GM12878 (cell line): Measurements from ENCODE around the gene TPGS2. TPM values are rescaled to one million over a fixed set of nuclear protein-coding genes. Genes with fewer than 3 reads are reported as not detected.

Experiments used
- ATAC-seq: fragments of 200-7000 bp; cut with Tn5 transposase; 3 replicates; pipeline ENCODE4 v1.9.1; 2020; ENCODE audit warnings: mild to moderate bottlenecking, moderate library complexity
- BruUV-seq: library from RNA; stranded (reverse); fragments of 400-500 nt; replicated peaks from 2 replicates; lab custom pipeline; 2021; lab: Mats Ljungman, UMichigan
- CTCF ChIA-PET: fragments of 300-600 bp; sonication (Branson Sonifier 250); formaldehyde crosslinking; extraction: SDS; loops from one replicate; lab custom pipeline; 2021; ENCODE audit warnings: inconsistent platforms; lab: Yijun Ruan, JAX
- POLR2A ChIA-PET: fragments of 350-600 bp; formaldehyde crosslinking; extraction: SDS; loops from one replicate; lab custom pipeline; 2021; ENCODE audit warnings: inconsistent platforms; lab: Charles Lee
- RAD21 ChIA-PET: fragments of 300-600 bp; sonication (Branson Sonifier 250); formaldehyde crosslinking; loops from one replicate; lab custom pipeline; 2023; ENCODE audit warnings: antibody characterized with exemption; ENCODE audit not compliant: unreplicated experiment; lab: Charles Lee
- SMC1A ChIA-PET: fragments of 300-600 bp; sonication (Branson Sonifier 250); formaldehyde crosslinking; loops from one replicate; lab custom pipeline; 2023; ENCODE audit not compliant: unreplicated experiment, uncharacterized antibody; lab: Charles Lee
- DNase-seq: peaks from one replicate; pipeline ENCODE4 v3.0.0-alpha.2; 2011; ENCODE audit warnings: low read depth, low spot score
- FAIRE-seq: peaks from 3 replicates; lab custom pipeline; 2011; peaks lifted over from hg19 to GRCh38; lab: Jason Lieb, UNC
- H2AFZ ChIP-seq: 2 replicates; pipeline ENCODE4 v1.6.0; 2011; ENCODE audit warnings: low read depth, low read length, control low read depth; ENCODE audit not compliant: control insufficient read depth
- H3K27ac ChIP-seq: 2 replicates; pipeline ENCODE4 v1.5.1; 2011; ENCODE audit warnings: control low read depth; ENCODE audit not compliant: control insufficient read depth, insufficient read depth
- H3K27me3 ChIP-seq, 2 experiments: replicated peaks in 1 of 2; 2 replicates each; pipeline versions ENCODE4 v1.6.0 to v1.6.1; 2011; ENCODE audit warnings: low read length in 1 of 2; ENCODE audit not compliant: control insufficient read depth in 2 of 2, insufficient read depth in 2 of 2
- H3K36me3 ChIP-seq, 2 experiments: 2 replicates each; pipeline ENCODE4 v1.5.1; 2011; ENCODE audit warnings: low read length in 1 of 2; ENCODE audit not compliant: control insufficient read depth in 2 of 2, insufficient read depth in 2 of 2
- H3K4me1 ChIP-seq: 2 replicates; pipeline ENCODE4 v1.6.1; 2011; ENCODE audit warnings: mild to moderate bottlenecking, low read length, moderate library complexity, mixed read lengths; ENCODE audit not compliant: control insufficient read depth, insufficient read depth
- H3K4me2 ChIP-seq: 2 replicates; pipeline ENCODE4 v1.6.0; 2011; ENCODE audit warnings: control low read depth; ENCODE audit not compliant: control insufficient read depth, insufficient read depth
- H3K4me3 ChIP-seq: fragments of 200-600 bp; sonication (generic); 2 replicates; pipeline ENCODE4 v1.5.1; 2016
- H3K79me2 ChIP-seq: 2 replicates; pipeline ENCODE4 v1.6.0; 2011; ENCODE audit warnings: low read length; ENCODE audit not compliant: control insufficient read depth, insufficient read depth
- H3K9ac ChIP-seq: 2 replicates; pipeline ENCODE4 v1.8.0; 2011; ENCODE audit warnings: low read length, control low read depth, mixed read lengths; ENCODE audit not compliant: control insufficient read depth, insufficient read depth
- H3K9me3 ChIP-seq: replicated peaks from 3 replicates; pipeline ENCODE4 v1.5.1; 2011; ENCODE audit warnings: mild to moderate bottlenecking, low read length; ENCODE audit not compliant: control insufficient read depth, insufficient read depth
- H4K20me1 ChIP-seq: 2 replicates; pipeline ENCODE4 v1.6.0; 2011; ENCODE audit not compliant: control insufficient read depth, insufficient read depth
- CTCF ChIP-seq, 3 experiments: IDR thresholded peaks in 2 of 3; conservative IDR thresholded peaks in 1 of 3; 2 replicates each; pipeline ENCODE4 v1.5.1; 2011; ENCODE audit warnings: low read depth in 3 of 3, low read length in 3 of 3, mild to moderate bottlenecking in 3 of 3, control low read depth in 2 of 3, moderate library complexity in 2 of 3, inconsistent platforms in 1 of 3, mixed read lengths in 1 of 3; ENCODE audit not compliant: control insufficient read depth in 2 of 3, insufficient read depth in 1 of 3; ENCODE audit errors: extremely low read depth in 1 of 3
- ETV6 ChIP-seq, 2 experiments: fragments of 450-650 bp in 1 of 2; IDR thresholded peaks in 1 of 2; conservative IDR thresholded peaks in 1 of 2; 2 replicates each; pipeline ENCODE4 v1.6.1; 2014; ENCODE audit warnings: antibody characterized with exemption in 1 of 2, borderline replicate concordance in 1 of 2, low read depth in 1 of 2, mild to moderate bottlenecking in 1 of 2, moderate library complexity in 1 of 2
- MXI1 ChIP-seq: fragments of 150-350 bp; IDR thresholded peaks from 2 replicates; pipeline ENCODE4 v1.6.1; 2011; ENCODE audit warnings: low read depth, mild to moderate bottlenecking, inconsistent platforms, low read length, improper control_type of control experiment
- RAD21 ChIP-seq: IDR thresholded peaks from 2 replicates; pipeline ENCODE4 v1.6.1; 2011; ENCODE audit warnings: mild to moderate bottlenecking, low read depth, low read length, moderate library complexity; ENCODE audit not compliant: insufficient read depth
- SMC3 ChIP-seq: IDR thresholded peaks from 2 replicates; pipeline ENCODE4 v1.6.1; 2011; ENCODE audit warnings: low read length, improper control_type of control experiment, borderline replicate concordance
- WGBS: methylation state at CpG from one replicate; pipeline ENCODE4 v1.1.6; 2016; ENCODE audit warnings: low lambda C conversion rate; ENCODE audit not compliant: insufficient replicate concordance, insufficient coverage; ENCODE audit errors: missing lambda C conversion rate; 5-methylcytosine and 5-hydroxymethylcytosine counted together
- in situ Hi-C: fragments of 300-500 bp; cut with MboI; formaldehyde crosslinking; loops from 9 replicates; pipeline ENCODE4 v1.14.3; 2018; ENCODE audit warnings: mixed read lengths
- intact Hi-C: fragments of 100-400 bp; cut with micrococcal nuclease; formaldehyde crosslinking; loops from one replicate; pipeline ENCODE4 v1.14.2; 2022; ENCODE audit not compliant: unreplicated experiment
- polyA plus RNA-seq, 11 experiments: library from polyadenylated mRNA; depleted of rRNA in 4 of 11; unstranded in 6 of 11; stranded (reverse) in 5 of 11; fragments of >200 nt; fragmentation: Nextera tagmentation in 4 of 11; fragmentation: Illumina TruSeq in 1 of 11; extraction: Ambion mirVana in 4 of 11; extraction: Trizol in 1 of 11; gene quantifications; 1 replicate in 1 of 11; 2 replicates in 10 of 11; pipeline versions ENCODE4 v1.2.1 to v1.2.3, GENCODE V29; 2011 to 2016; ENCODE audit warnings: inconsistent platforms in 2 of 11, missing spikeins in 2 of 11, low read depth in 1 of 11
- total RNA-seq, 4 experiments: library from RNA; depleted of rRNA in 3 of 4; stranded (reverse); fragments of >200 nt in 3 of 4; fragmentation: Illumina TruSeq in 1 of 4; extraction: Trizol in 1 of 4; gene quantifications; 2 replicates each; pipeline versions ENCODE4 v1.2.1 to v1.2.3, GENCODE V29; 2013 to 2021

TPGS2 gene
- total and polyA plus RNA-seq, 10 of the 15 experiments (the other 5 are each of a cell fraction or from before 2014, with no cell fraction given) = 39.8 to 181 (median 88.9) TPM

GRCh38 chr18:36757081-36757480 is 71.7 kb downstream of the TPGS2 start:
- intact Hi-C loops = loop anchor here (1.0 to 5.0 kb wide), 4 partner anchors 69 to 660 kb away; no protein-coding TSS in a partner anchor
- ChIA-PET SMC1A (no interaction called here), CTCF (no interaction called here), POLR2A (no interaction called here), RAD21 (no interaction called here)
- TF ChIP-seq RAD21 = peak; percentile 58
- peak; percentile 31 to 54 (median 38); a peak in 5 of 6 replicates for TF ChIP-seq CTCF (IDR thresholded peaks at IDR 0.05 in 2 of 3, conservative IDR thresholded peaks at IDR 0.05 in 1 of 3; ENCODE audit: control insufficient read depth in 2 of 3, extremely low read depth in 1 of 3, insufficient read depth in 1 of 3, low read depth in 3 of 3, low read length in 3 of 3)
- TF ChIP-seq MXI1 = no peak
- peak; percentile 26; the same call in 1 of the 2 replicates for TF ChIP-seq SMC3
- TF ChIP-seq ETV6 (conservative IDR thresholded peaks at IDR 0.05 in 1 of 2, IDR thresholded peaks at IDR 0.05 in 1 of 2; ENCODE audit: borderline replicate concordance in 1 of 2, low read depth in 1 of 2) = no peak
- Histone ChIP-seq H3K27ac (no peak overlapping the region), H3K4me2 (no peak overlapping the region), H3K36me3 (no peaks in the 10 kb centered on the region), H3K4me3 (no peak overlapping the region), H4K20me1 (no peaks in the 10 kb centered on the region), H3K9ac (no peak overlapping the region), H3K9me3 (no peaks in the 10 kb centered on the region; the same call in 2 of the 3 replicates), H3K79me2 (no peaks in the 10 kb centered on the region), H2AFZ (no peak overlapping the region), H3K27me3 (no peaks in the 10 kb centered on the region), H3K4me1 (no peaks in the 10 kb centered on the region)
- in situ Hi-C loops = no loop called here
- 0% methylated on average over 1 of the region's 1 CpG for WGBS
- no peak for DNase-seq
- ATAC-seq = peak; percentile 48
- FAIRE-seq = peak; percentile 27
- BruUV-seq = no TSS peak
